HG03175 (cell line): ENCODE data around the gene PCSK5.

Experiments used
- ATAC-seq: cut with Tn5 transposase; IDR thresholded peaks from one replicate; pipeline ENCODE4 v1.9.1; 2021; ENCODE audit warnings: mild to moderate bottlenecking, moderate library complexity; ENCODE audit not compliant: unreplicated experiment

Gene PCSK5

GRCh38 chr9:76221423-76221822 is 330.9 kb downstream of the PCSK5 start:
- ATAC-seq: no peak

GRCh38 chr9:76223749-76224340 is 333.4 kb downstream of the PCSK5 start:
- ATAC-seq: no peak

- no peak for ATAC-seq
Observed at GRCh38 chr9:76227156-76227555, 336.7 kb downstream of the PCSK5 start.

- no peak for ATAC-seq
Observed at GRCh38 chr9:76231001-76231400, 340.5 kb downstream of the PCSK5 start.

- ATAC-seq: no peak
Observed at GRCh38 chr9:76232861-76233489, 342.5 kb downstream of the PCSK5 start.

GRCh38 chr9:76240578-76240977 is 350.1 kb downstream of the PCSK5 start:
- no peak for ATAC-seq

- ATAC-seq: no peak
Observed at GRCh38 chr9:76245518-76245917, 355.0 kb downstream of the PCSK5 start.

- ATAC-seq: no peak
Observed at GRCh38 chr9:76246680-76247079, 356.2 kb downstream of the PCSK5 start.

- no peak for ATAC-seq
Observed at GRCh38 chr9:76247426-76247825, 357.0 kb downstream of the PCSK5 start.

- ATAC-seq: no peak
Observed at GRCh38 chr9:76249309-76249708, 358.8 kb downstream of the PCSK5 start.

GRCh38 chr9:76255781-76256455 is 365.4 kb downstream of the PCSK5 start:
- ATAC-seq: no peak

GRCh38 chr9:76257311-76257710 is 366.8 kb downstream of the PCSK5 start:
- no peak for ATAC-seq

GRCh38 chr9:76266649-76267283 is 376.3 kb downstream of the PCSK5 start:
- ATAC-seq: no peak

- ATAC-seq: no peak
Observed at GRCh38 chr9:76267284-76267652, 376.8 kb downstream of the PCSK5 start.

- no peak for ATAC-seq
Observed at GRCh38 chr9:76269789-76270188, 379.3 kb downstream of the PCSK5 start.

- no peak for ATAC-seq
Observed at GRCh38 chr9:76271755-76272154, 381.3 kb downstream of the PCSK5 start.

- no peak for ATAC-seq
Observed at GRCh38 chr9:76289042-76289441, 398.6 kb downstream of the PCSK5 start.

- no peak for ATAC-seq
Observed at GRCh38 chr9:76289703-76290102, 399.2 kb downstream of the PCSK5 start.

- ATAC-seq: no peak
Observed at GRCh38 chr9:76290555-76290954, 400.1 kb downstream of the PCSK5 start.

GRCh38 chr9:76292246-76292645 is 401.8 kb downstream of the PCSK5 start:
- no peak for ATAC-seq

GRCh38 chr9:76292658-76293057 is 402.2 kb downstream of the PCSK5 start:
- no peak for ATAC-seq

GRCh38 chr9:76294301-76294700 is 403.8 kb downstream of the PCSK5 start:
- ATAC-seq: no peak
